Ovary (tissue), 3 donors: ENCODE measurements around the gene WNT2.

Experiments
- CTCF ChIP-seq, 3 donors: fragments of 450-650 bp in 2 of 3; fragments of 200-600 bp in 1 of 3; IDR thresholded peaks; one replicate each; pipeline versions ENCODE4 v1.5.1 to v1.8.0; 2016 to 2022; ENCODE audit warnings: antibody characterized with exemption in 3 of 3, mild to moderate bottlenecking in 1 of 3
- EP300 ChIP-seq: sonication (generic); formaldehyde crosslinking; IDR thresholded peaks from one replicate; pipeline ENCODE4 v1.6.1; 2017; ENCODE audit warnings: antibody characterized with exemption
- POLR2A ChIP-seq: fragments of 450-650 bp; IDR thresholded peaks from one replicate; pipeline ENCODE4 v1.6.1; 2017; ENCODE audit warnings: antibody characterized with exemption, mild to moderate bottlenecking, moderate library complexity
- donor health status: DM: no; HTN: no; CAD: no.

DNA sequence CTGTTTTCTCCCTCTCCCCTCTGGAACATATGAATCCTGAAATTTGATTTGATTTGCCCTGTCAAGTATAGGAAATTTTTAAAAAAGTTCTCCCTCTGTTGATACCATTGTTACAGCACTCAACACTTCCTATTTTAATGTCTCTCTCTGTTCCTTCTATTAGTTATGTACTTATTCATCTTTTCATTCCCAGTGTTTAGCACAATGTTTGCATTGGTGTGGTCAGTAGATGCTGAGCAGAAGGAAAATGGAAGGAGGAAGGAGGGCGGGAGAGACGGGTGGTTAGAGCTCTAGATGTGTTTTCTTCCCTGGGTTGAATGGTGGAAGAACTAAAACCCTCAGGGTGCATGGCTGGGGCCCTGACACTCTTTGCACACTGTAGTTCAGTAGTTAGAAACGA, 79.5 kb downstream of the WNT2 start:
- TF ChIP-seq POLR2A (no peak), CTCF (IDR thresholded peaks at IDR 0.05) (no peak), EP300 (no peak)
